Measurements from ENCODE around the gene RPP40. TPM values are rescaled to one million over a fixed set of nuclear protein-coding genes. Genes with fewer than 3 reads are reported as not detected.

The RPP40 gene
- total and polyA plus RNA-seq, 2 donors: 10.4 to 21.3 TPM

DNA sequence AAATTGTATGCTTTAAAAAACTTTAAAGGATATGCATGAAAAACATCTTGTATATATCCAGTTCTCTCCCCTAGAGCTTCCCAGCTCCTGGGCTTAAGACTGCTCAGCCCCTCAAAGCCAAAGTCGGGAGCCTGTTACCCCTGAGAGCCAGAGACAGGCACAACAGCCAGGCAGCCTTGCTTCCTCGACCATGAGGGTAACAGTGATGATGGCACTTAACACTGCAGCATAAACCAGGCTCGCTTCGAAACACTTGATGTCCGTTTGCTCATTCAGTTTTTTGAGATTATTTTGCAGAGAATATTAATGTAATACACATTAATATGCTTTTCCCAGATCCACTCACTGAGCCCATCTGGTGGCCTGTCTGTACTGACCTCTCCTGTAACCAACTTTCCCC, 47.2 kb downstream of the RPP40 start:
- WGBS: 80% methylated on average over 5 of the region's 5 CpGs
- Histone ChIP-seq H3K4me1 (ENCODE audit: insufficient read depth) (no peaks in the 10 kb centered on the region), H3K27ac (ENCODE audit: low read depth) (no peak overlapping the region), H3K4me3 (ENCODE audit: low read depth, low read length) (no peak overlapping the region), H3K36me3 (ENCODE audit: insufficient read depth) (no peaks in the 10 kb centered on the region)
- no peak for DNase-seq (ENCODE audit: extremely low spot score)

DNA sequence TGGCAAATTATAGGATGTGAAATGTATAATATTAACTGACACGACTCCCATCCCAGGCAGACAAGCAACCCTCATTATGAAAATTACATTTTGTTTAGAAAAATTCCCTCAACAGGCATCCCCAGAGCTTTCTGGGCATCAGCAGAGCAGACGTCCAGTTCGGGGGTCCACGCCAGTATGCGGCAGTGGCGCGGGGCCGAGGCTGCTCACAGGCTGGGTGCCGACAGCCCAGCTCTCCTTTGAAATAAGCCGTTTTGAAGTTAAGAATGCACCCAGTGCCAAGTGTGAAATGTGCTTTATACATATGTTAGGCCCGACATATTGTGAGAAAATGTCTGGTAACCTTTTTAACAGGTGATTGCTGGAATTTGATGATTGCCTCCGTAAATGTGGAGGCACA, 50.4 kb downstream of the RPP40 start:
- no peak overlapping the region for H3K27ac ChIP-seq (ENCODE audit: low read depth)
- DNase-seq (ENCODE audit: extremely low spot score): no peak
- 95% methylated on average over 12 of the region's 12 CpGs for WGBS
- no peak overlapping the region for H3K4me3 ChIP-seq (ENCODE audit: low read depth, low read length)
- no peaks in the 10 kb centered on the region for H3K4me1 ChIP-seq (ENCODE audit: insufficient read depth)
- H3K36me3 ChIP-seq (ENCODE audit: insufficient read depth): no peaks in the 10 kb centered on the region

DNA sequence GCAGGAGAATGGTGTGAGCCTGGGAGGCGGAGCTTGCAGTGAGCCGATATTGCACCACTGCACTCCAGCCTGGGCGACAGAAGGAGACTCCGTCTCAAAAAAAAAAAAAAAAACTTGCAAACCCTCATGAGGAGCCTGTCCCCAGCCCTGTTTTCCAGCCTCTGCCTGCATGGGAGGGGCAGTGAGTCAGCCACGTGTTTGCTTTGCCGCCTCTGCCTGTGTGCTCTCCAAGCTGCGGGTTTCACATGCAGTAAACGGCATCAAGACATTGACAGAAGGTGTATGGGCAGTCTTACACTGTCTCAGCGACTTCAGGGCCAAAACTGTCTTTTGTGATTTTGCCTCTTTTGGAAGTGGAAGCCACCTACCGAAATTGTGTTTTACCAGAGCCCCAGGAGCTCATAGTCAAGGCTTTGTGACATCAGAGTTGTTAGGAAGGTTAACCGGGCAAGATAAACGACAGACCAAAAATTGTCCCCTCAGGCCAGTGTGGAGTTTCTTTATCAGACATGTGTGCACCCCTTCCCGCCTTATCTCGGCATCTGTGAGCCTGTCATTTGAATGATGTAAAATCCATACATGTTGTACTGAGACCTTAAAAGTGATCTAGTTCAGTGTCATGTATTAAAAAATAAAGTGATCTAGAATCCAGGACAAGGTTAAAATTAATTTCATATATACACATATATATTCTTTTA, 52.9 kb downstream of the RPP40 start:
- peaks cover 2% of the 10 kb centered on the region for H3K36me3 ChIP-seq (ENCODE audit: insufficient read depth)
- no peak overlapping the region for H3K4me3 ChIP-seq (ENCODE audit: low read depth, low read length)
- no peak overlapping the region for H3K27ac ChIP-seq (ENCODE audit: low read depth)
- no peak for DNase-seq (ENCODE audit: extremely low spot score)
- WGBS: 88% methylated on average over 14 of the region's 14 CpGs
- H3K4me1 ChIP-seq (ENCODE audit: insufficient read depth): no peaks in the 10 kb centered on the region

DNA sequence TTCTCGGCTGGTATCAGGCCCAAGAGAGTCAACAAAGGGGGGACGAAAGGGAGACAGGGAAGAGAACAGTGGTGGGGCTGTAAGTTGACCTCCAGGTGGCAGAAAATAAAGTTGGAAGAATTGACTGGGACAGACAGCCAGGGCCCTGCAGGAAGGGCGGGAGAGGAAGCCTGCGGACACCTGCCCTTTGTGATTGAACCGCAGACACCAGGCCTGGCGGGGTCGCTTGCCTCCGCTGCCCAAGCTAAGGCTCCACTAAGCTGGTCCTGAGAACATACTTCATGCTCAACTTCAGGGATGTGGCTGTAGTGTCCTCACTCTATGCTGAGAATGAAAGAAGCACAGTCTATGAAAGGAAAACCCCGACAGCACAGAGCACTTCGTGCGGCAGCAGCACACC, 53.8 kb downstream of the RPP40 start:
- H3K36me3 ChIP-seq (ENCODE audit: insufficient read depth): peaks cover 2% of the 10 kb centered on the region
- DNase-seq (ENCODE audit: extremely low spot score): no peak
- WGBS: 97% methylated on average over 11 of the region's 11 CpGs
- H3K27ac ChIP-seq (ENCODE audit: low read depth): no peak overlapping the region
- no peak overlapping the region for H3K4me3 ChIP-seq (ENCODE audit: low read depth, low read length)
- H3K4me1 ChIP-seq (ENCODE audit: insufficient read depth): no peaks in the 10 kb centered on the region

DNA sequence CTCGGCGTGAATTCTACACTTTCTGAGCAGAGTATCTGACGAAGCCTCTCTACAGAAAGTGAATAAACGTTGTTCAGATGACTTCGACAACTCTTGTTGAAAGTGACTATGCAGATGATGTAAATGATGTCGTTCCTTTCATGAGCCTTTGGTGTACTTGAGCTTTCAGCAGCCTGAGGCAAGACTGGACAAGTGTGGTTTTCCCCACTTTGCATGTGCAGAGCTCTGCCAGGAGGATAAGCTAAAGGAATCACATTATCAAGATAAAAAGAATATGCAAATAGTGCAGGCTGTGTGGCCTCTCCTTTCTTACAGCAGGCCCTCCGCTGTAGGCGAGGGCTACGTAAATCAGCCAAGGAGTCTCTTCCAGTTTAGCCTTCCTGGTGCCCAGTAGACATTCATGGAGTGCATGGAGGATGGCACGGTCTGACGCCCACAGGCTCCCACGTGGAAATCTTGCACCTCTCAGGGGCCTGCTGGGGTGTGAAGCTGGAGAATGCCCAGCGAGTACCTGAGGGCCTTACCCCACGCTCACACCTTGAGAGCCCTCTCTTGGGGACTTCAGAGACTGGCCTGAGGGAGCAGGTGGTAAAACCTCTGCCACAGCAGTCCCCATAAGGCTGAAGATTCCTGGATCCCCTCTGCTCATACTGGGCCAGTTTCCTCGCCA, 54.9 kb downstream of the RPP40 start:
- no peak for DNase-seq (ENCODE audit: extremely low spot score)
- H3K4me1 ChIP-seq (ENCODE audit: insufficient read depth): no peaks in the 10 kb centered on the region
- peaks cover 2% of the 10 kb centered on the region for H3K36me3 ChIP-seq (ENCODE audit: insufficient read depth)
- no peak overlapping the region for H3K27ac ChIP-seq (ENCODE audit: low read depth)
- no peak overlapping the region for H3K4me3 ChIP-seq (ENCODE audit: low read depth, low read length)
- WGBS: 83% methylated on average over 15 of the region's 15 CpGs

DNA sequence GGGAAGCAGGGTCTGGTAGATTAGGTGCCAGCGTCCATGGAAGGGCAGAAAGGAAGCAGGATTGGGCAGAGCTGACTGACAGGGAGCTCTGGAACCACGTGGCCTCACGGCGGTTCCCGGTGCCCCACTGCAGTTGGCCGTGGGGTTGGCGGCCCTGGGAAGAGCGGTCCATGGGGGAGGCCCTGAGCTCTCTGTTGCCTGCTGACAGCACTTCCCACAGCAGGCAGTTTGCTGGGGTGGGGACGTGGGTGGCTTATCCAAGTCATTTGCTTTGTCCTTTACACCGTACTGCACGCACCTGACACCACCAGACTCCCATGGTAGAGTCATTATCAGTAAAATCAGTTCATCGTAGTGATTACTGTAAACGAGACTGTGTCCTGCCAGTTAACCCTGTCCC, 56.1 kb downstream of the RPP40 start:
- Histone ChIP-seq H3K27ac (ENCODE audit: low read depth) (no peak overlapping the region), H3K36me3 (ENCODE audit: insufficient read depth) (peaks cover 2% of the 10 kb centered on the region), H3K4me3 (ENCODE audit: low read depth, low read length) (no peak overlapping the region), H3K4me1 (ENCODE audit: insufficient read depth) (peaks cover 2% of the 10 kb centered on the region)
- DNase-seq (ENCODE audit: extremely low spot score): no peak
- 85% methylated on average over 13 of the region's 13 CpGs for WGBS

DNA sequence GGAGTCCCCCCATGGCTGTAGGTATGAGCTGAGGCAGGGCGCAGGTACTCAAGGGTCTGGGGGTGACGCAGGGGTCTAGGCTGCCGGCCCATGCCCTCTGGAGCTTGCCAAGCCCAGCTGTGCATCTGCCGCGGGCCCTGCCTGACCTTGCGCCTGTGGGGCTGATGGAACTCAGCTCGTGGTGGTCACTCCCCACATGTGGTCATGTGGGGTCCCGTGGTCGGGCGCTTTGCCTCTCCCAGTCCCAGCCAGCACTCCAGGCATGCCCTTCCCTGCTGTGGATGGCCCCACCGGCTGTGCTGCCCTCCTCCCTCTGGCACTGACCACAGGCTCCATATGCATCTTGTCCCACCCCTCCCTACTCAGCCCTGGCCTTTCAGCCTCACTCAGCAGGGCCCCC, 57.3 kb downstream of the RPP40 start:
- peaks cover 2% of the 10 kb centered on the region for H3K36me3 ChIP-seq (ENCODE audit: insufficient read depth)
- no peak for DNase-seq (ENCODE audit: extremely low spot score)
- WGBS: 92% methylated on average over 11 of the region's 11 CpGs
- no peak overlapping the region for H3K4me3 ChIP-seq (ENCODE audit: low read depth, low read length)
- H3K27ac ChIP-seq (ENCODE audit: low read depth): no peak overlapping the region
- H3K4me1 ChIP-seq (ENCODE audit: insufficient read depth): peaks cover 2% of the 10 kb centered on the region

Other genes starting within 250 kb of the RPP40 start
- 38.2 TPM for gene CDYL, start 227.6 kb downstream of the RPP40 start, total RNA-seq
- 21.4 TPM for gene CDYL, start 227.6 kb downstream of the RPP40 start, polyA plus RNA-seq
- 4.7 TPM for gene PPP1R3G, start 81.3 kb upstream of the RPP40 start, total RNA-seq
- 5.1 TPM for gene PPP1R3G, start 81.3 kb upstream of the RPP40 start, polyA plus RNA-seq

Measured in urinary bladder (tissue), 4 donors.